HepG2 (cell line): ENCODE measurements around the gene CHTF18. TPM values are rescaled to one million over a fixed set of nuclear protein-coding genes. Genes with fewer than 3 reads are reported as not detected.

Source experiments
- ATF6 ChIP-seq: sonication (generic); formaldehyde crosslinking; conservative IDR thresholded peaks from 2 replicates; pipeline ENCODE4 v1.4.0; 2020; ENCODE audit warnings: missing genetic modification reagents
- ETV6 ChIP-seq: sonication (generic); formaldehyde crosslinking; conservative IDR thresholded peaks from 2 replicates; pipeline ENCODE4 v1.4.0; 2020; ENCODE audit warnings: missing genetic modification reagents
- FOXM1 ChIP-seq: sonication (generic); formaldehyde crosslinking; IDR thresholded peaks from 2 replicates; pipeline ENCODE4 v1.5.0; 2020; ENCODE audit warnings: missing genetic modification reagents
- FOXP1 ChIP-seq, 2 experiments: fragments of 450-650 bp in 1 of 2; IDR thresholded peaks; 2 replicates each; pipeline ENCODE4 v1.6.1; 2017 to 2018; ENCODE audit warnings: antibody characterized with exemption in 1 of 2
- HNF4G ChIP-seq, 2 experiments: sonication (generic) in 1 of 2; formaldehyde crosslinking in 1 of 2; IDR thresholded peaks; 2 replicates each; pipeline versions ENCODE4 v1.4.0 to v1.6.1; 2011 to 2020; ENCODE audit warnings: borderline replicate concordance in 2 of 2, low read depth in 2 of 2, mild to moderate bottlenecking in 2 of 2, low read length in 1 of 2, missing genetic modification reagents in 1 of 2, moderate library complexity in 1 of 2
- KDM2A ChIP-seq: sonication (generic); formaldehyde crosslinking; IDR thresholded peaks from 2 replicates; pipeline ENCODE4 v1.4.0; 2020; ENCODE audit warnings: low read depth, missing genetic modification reagents, borderline replicate concordance
- MAFF ChIP-seq: IDR thresholded peaks from 2 replicates; pipeline ENCODE4 v1.6.1; 2011; ENCODE audit warnings: low read depth, low read length, improper control_type of control experiment
- MLLT10 ChIP-seq: sonication (generic); formaldehyde crosslinking; IDR thresholded peaks from 2 replicates; pipeline ENCODE4 v1.4.0; 2020; ENCODE audit warnings: missing genetic modification reagents
- NR1H2 ChIP-seq: sonication (generic); formaldehyde crosslinking; IDR thresholded peaks from 2 replicates; pipeline ENCODE4 v1.8.1; 2022; ENCODE audit warnings: low read depth, missing genetic modification reagents, borderline replicate concordance
- PHB2 ChIP-seq: fragments of 450-650 bp; IDR thresholded peaks from 2 replicates; pipeline ENCODE4 v1.6.1; 2018; ENCODE audit not compliant: partially characterized antibody
- RXRB ChIP-seq: IDR thresholded peaks from 2 replicates; pipeline ENCODE4 v1.6.1; 2016; ENCODE audit warnings: borderline replicate concordance, missing genetic modification reagents, missing compliant biosample characterization
- SRSF9 ChIP-seq: fragments of 200-400 bp; formaldehyde crosslinking; IDR thresholded peaks from 2 replicates; pipeline ENCODE4 v1.6.1; 2018; ENCODE audit warnings: borderline replicate concordance, mild to moderate bottlenecking, low read depth, low read length; ENCODE audit not compliant: insufficient read depth, poor library complexity, severe bottlenecking
- STAG1 ChIP-seq: sonication (generic); formaldehyde crosslinking; IDR thresholded peaks from 2 replicates; pipeline ENCODE4 v1.4.0; 2020; ENCODE audit warnings: missing genetic modification reagents
- ZNF230 ChIP-seq: sonication (generic); formaldehyde crosslinking; IDR thresholded peaks from 2 replicates; pipeline ENCODE4 v1.4.0; 2020; ENCODE audit warnings: mild to moderate bottlenecking, missing genetic modification reagents
- ZNF382 ChIP-seq: sonication (generic); formaldehyde crosslinking; IDR thresholded peaks from 2 replicates; pipeline ENCODE4 v1.5.0; 2020; ENCODE audit warnings: missing genetic modification reagents, mild to moderate bottlenecking, borderline replicate concordance
- ZNF562 ChIP-seq: sonication (generic); formaldehyde crosslinking; IDR thresholded peaks from 2 replicates; pipeline ENCODE4 v1.8.0; 2022; ENCODE audit warnings: missing genetic modification reagents, borderline replicate concordance
- ZNF570 ChIP-seq: sonication (generic); formaldehyde crosslinking; IDR thresholded peaks from 2 replicates; pipeline ENCODE4 v1.4.0; 2020; ENCODE audit warnings: mild to moderate bottlenecking, missing genetic modification reagents, borderline replicate concordance
- ZNF616 ChIP-seq: sonication (generic); formaldehyde crosslinking; IDR thresholded peaks from 2 replicates; pipeline ENCODE4 v1.5.0; 2020; ENCODE audit warnings: low read depth, mild to moderate bottlenecking, missing genetic modification reagents
- ZNF674 ChIP-seq: sonication (generic); formaldehyde crosslinking; IDR thresholded peaks from 2 replicates; pipeline ENCODE4 v1.5.0; 2020; ENCODE audit warnings: low read depth, mild to moderate bottlenecking, missing genetic modification reagents
- ZNF746 ChIP-seq: sonication (generic); formaldehyde crosslinking; IDR thresholded peaks from 2 replicates; pipeline ENCODE4 v1.8.0; 2022; ENCODE audit warnings: mild to moderate bottlenecking, missing genetic modification reagents
- ZNF766 ChIP-seq: sonication (generic); formaldehyde crosslinking; IDR thresholded peaks from 2 replicates; pipeline ENCODE4 v1.5.0; 2020; ENCODE audit warnings: missing genetic modification reagents, borderline replicate concordance
- polyA plus RNA-seq, 8 experiments: library from polyadenylated mRNA; depleted of rRNA in 3 of 8; stranded (reverse) in 7 of 8; unstranded in 1 of 8; fragments of >200 nt; fragmentation: Illumina TruSeq in 4 of 8; extraction: Trizol in 4 of 8; gene quantifications; 2 replicates each; pipeline versions ENCODE4 v1.2.1 to v1.2.3, GENCODE V29; 2011 to 2016; ENCODE audit warnings: low read depth in 4 of 8, missing spikeins in 1 of 8, mixed read lengths in 1 of 8; ENCODE audit not compliant: insufficient read depth in 1 of 8
- total RNA-seq, 5 experiments: library from RNA; depleted of rRNA; stranded (reverse); fragments of >200 nt; fragmentation: Illumina TruSeq; extraction: Trizol; gene quantifications; 2 replicates each; pipeline ENCODE4 v1.2.3, GENCODE V29; 2016; ENCODE audit warnings: low read depth in 1 of 5
- TF ChIP-seq, protein P1 (sequence below): sonication (generic); formaldehyde crosslinking; IDR thresholded peaks from 2 replicates; pipeline ENCODE4 v1.5.1; 2020; ENCODE audit warnings: mild to moderate bottlenecking, moderate library complexity, missing genetic modification reagents
- TF ChIP-seq, protein P2 (sequence below): sonication (generic); formaldehyde crosslinking; IDR thresholded peaks from 2 replicates; pipeline ENCODE4 v1.8.0; 2022; ENCODE audit warnings: mild to moderate bottlenecking, missing genetic modification reagents

Gene CHTF18
- total and polyA plus RNA-seq, 2 of the 13 experiments (the other 11 are each of a cell fraction or from before 2014, with no cell fraction given): 8.6 to 22.9 TPM

GRCh38 chr16:740764-741505, 47.5 kb upstream of the CHTF18 start, which contains the start of gene CIAO3 (continued):
- TF ChIP-seq ATF6 (0 out of 2 replicates have a peak, but pooled peaks have one; percentile 76), ZNF746 (CRISPR knock-in tag) (no peak), ZNF674 (CRISPR knock-in tag) (0 out of 2 replicates have a peak, but pooled peaks have one; percentile 71), ETV6 (peak; percentile 94), ZNF562 (no peak), ZNF382 (CRISPR knock-in tag) (no peak), HNF4G (IDR thresholded peaks at IDR 0.05; ENCODE audit: borderline replicate concordance, low read depth, low read length) (no peak), HNF4G (CRISPR knock-in tag; IDR thresholded peaks at IDR 0.05; ENCODE audit: borderline replicate concordance, low read depth) (no peak), KDM2A (CRISPR knock-in tag) (peak; percentile 98), MAFF (no peak), STAG1 (CRISPR knock-in tag) (no peak), SRSF9 (no peak), ZNF766 (CRISPR knock-in tag) (no peak), ZNF570 (no peak), PHB2 (no peak), ZNF616 (CRISPR knock-in tag) (no peak), FOXP1 (IDR thresholded peaks at IDR 0.05) (no peak), FOXP1 (CRISPR knock-in tag; IDR thresholded peaks at IDR 0.05) (0 out of 2 replicates have a peak, but pooled peaks have one; percentile 18), ZNF230 (CRISPR knock-in tag) (no peak; the same call in 1 of the 2 replicates), RXRB (CRISPR knock-in tag) (no peak), MLLT10 (CRISPR knock-in tag) (no peak), FOXM1 (no peak), NR1H2 (no peak)
- TF ChIP-seq, protein P1, sequence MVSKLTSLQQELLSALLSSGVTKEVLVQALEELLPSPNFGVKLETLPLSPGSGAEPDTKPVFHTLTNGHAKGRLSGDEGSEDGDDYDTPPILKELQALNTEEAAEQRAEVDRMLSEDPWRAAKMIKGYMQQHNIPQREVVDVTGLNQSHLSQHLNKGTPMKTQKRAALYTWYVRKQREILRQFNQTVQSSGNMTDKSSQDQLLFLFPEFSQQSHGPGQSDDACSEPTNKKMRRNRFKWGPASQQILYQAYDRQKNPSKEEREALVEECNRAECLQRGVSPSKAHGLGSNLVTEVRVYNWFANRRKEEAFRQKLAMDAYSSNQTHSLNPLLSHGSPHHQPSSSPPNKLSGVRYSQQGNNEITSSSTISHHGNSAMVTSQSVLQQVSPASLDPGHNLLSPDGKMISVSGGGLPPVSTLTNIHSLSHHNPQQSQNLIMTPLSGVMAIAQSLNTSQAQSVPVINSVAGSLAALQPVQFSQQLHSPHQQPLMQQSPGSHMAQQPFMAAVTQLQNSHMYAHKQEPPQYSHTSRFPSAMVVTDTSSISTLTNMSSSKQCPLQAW (CRISPR knock-in tag): peak; percentile 47; the same call in 1 of the 2 replicates
- TF ChIP-seq, protein P2, sequence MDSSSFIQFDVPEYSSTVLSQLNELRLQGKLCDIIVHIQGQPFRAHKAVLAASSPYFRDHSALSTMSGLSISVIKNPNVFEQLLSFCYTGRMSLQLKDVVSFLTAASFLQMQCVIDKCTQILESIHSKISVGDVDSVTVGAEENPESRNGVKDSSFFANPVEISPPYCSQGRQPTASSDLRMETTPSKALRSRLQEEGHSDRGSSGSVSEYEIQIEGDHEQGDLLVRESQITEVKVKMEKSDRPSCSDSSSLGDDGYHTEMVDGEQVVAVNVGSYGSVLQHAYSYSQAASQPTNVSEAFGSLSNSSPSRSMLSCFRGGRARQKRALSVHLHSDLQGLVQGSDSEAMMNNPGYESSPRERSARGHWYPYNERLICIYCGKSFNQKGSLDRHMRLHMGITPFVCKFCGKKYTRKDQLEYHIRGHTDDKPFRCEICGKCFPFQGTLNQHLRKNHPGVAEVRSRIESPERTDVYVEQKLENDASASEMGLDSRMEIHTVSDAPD (CRISPR knock-in tag): 0 out of 2 replicates have a peak, but pooled peaks have one; percentile 62
